Glutamatergic neuron (in vitro differentiated cells): Measurements from ENCODE around the gene KIR2DL4. TPM values are rescaled to one million over a fixed set of nuclear protein-coding genes. Genes with fewer than 3 reads are reported as not detected.
"Not testable (repeated sequence)": the region's sequence is repeated elsewhere in the genome, so short reads cannot be mapped to it uniquely, and the experiment has no call there.

Experiments used
- DNase-seq: peaks from one replicate; pipeline ENCODE4 v3.0.0; 2022
- H3K27ac Mint-ChIP-seq: one replicate; pipeline ENCODE4 v1.8.0; 2020; ENCODE audit warnings: mild to moderate bottlenecking, mixed read lengths, inconsistent platforms; ENCODE audit not compliant: unreplicated experiment
- H3K27me3 Mint-ChIP-seq: one replicate; pipeline ENCODE4 v1.8.0; 2020; ENCODE audit warnings: mild to moderate bottlenecking, moderate library complexity, mixed read lengths, inconsistent platforms; ENCODE audit not compliant: unreplicated experiment
- H3K36me3 Mint-ChIP-seq: one replicate; pipeline ENCODE4 v1.8.0; 2020; ENCODE audit warnings: mild to moderate bottlenecking, mixed read lengths, inconsistent platforms; ENCODE audit not compliant: unreplicated experiment
- H3K4me1 Mint-ChIP-seq: one replicate; pipeline ENCODE4 v1.8.0; 2020; ENCODE audit warnings: mild to moderate bottlenecking, low read depth, mixed read lengths, inconsistent platforms; ENCODE audit not compliant: unreplicated experiment
- H3K4me3 Mint-ChIP-seq: one replicate; pipeline ENCODE4 v1.8.0; 2020; ENCODE audit warnings: mild to moderate bottlenecking, mixed read lengths, inconsistent platforms; ENCODE audit not compliant: unreplicated experiment
- H3K9me3 Mint-ChIP-seq: one replicate; pipeline ENCODE4 v1.8.0; 2020; ENCODE audit warnings: mild to moderate bottlenecking, moderate library complexity, mixed read lengths, inconsistent platforms; ENCODE audit not compliant: unreplicated experiment
- CTCF ChIP-seq: fragments of 200-600 bp; sonication (generic); IDR thresholded peaks from one replicate; pipeline ENCODE4 v1.5.0; 2021; ENCODE audit not compliant: partially characterized antibody, unreplicated experiment
- total RNA-seq: library from RNA; stranded (reverse); fragmentation: NEBNext Ultra II Directional; extraction: Animal tissue kit (Norgen Biotek cat#: 25700); gene quantifications from one replicate; pipeline ENCODE4 v1.2.1, GENCODE V29; 2021; ENCODE audit not compliant: unreplicated experiment

Gene KIR2DL4
- total RNA-seq, 1 donor from 2014 or later, result not detected

- DNase-seq, H3K4me3 Mint-ChIP-seq, H3K4me1 Mint-ChIP-seq, H3K27me3 Mint-ChIP-seq, H3K27ac Mint-ChIP-seq: not testable (repeated sequence)
- H3K36me3 Mint-ChIP-seq, result peaks cover 14% of the 10 kb centered on the region
- H3K9me3 Mint-ChIP-seq, result peaks cover 11% of the 10 kb centered on the region
Observed at GRCh38 chr19:54775830-54776229, 27.6 kb upstream of the KIR2DL4 start.

- H3K27ac Mint-ChIP-seq, H3K4me3 Mint-ChIP-seq, H3K27me3 Mint-ChIP-seq, DNase-seq, H3K4me1 Mint-ChIP-seq, H3K36me3 Mint-ChIP-seq: not testable (repeated sequence)
- H3K9me3 Mint-ChIP-seq, result peaks cover 13% of the 10 kb centered on the region
Observed at GRCh38 chr19:54777851-54778250, 25.6 kb upstream of the KIR2DL4 start.

- not testable (repeated sequence) for H3K27ac Mint-ChIP-seq, DNase-seq, H3K4me3 Mint-ChIP-seq, H3K27me3 Mint-ChIP-seq, H3K36me3 Mint-ChIP-seq, H3K4me1 Mint-ChIP-seq
- H3K9me3 Mint-ChIP-seq, result peaks cover 14% of the 10 kb centered on the region
Observed at GRCh38 chr19:54778896-54779295, 24.5 kb upstream of the KIR2DL4 start.

- H3K36me3 Mint-ChIP-seq, H3K27ac Mint-ChIP-seq, H3K27me3 Mint-ChIP-seq, H3K4me3 Mint-ChIP-seq, DNase-seq, H3K4me1 Mint-ChIP-seq: not testable (repeated sequence)
- H3K9me3 Mint-ChIP-seq, result peaks cover 15% of the 10 kb centered on the region
Observed at GRCh38 chr19:54782916-54783315, 20.5 kb upstream of the KIR2DL4 start.

GRCh38 chr19:54786091-54786723, 17.2 kb upstream of the KIR2DL4 start:
- not testable (repeated sequence) for H3K4me3 Mint-ChIP-seq, H3K27me3 Mint-ChIP-seq, H3K4me1 Mint-ChIP-seq, DNase-seq, H3K27ac Mint-ChIP-seq
- Mint-ChIP-seq H3K9me3 (peaks cover 15% of the 10 kb centered on the region), H3K36me3 (peaks cover 10% of the 10 kb centered on the region)

GRCh38 chr19:54788154-54788553, 15.3 kb upstream of the KIR2DL4 start:
- H3K4me1 Mint-ChIP-seq, H3K27me3 Mint-ChIP-seq, DNase-seq, H3K4me3 Mint-ChIP-seq, H3K27ac Mint-ChIP-seq: not testable (repeated sequence)
- peaks cover 10% of the 10 kb centered on the region for H3K36me3 Mint-ChIP-seq
- peaks cover 18% of the 10 kb centered on the region for H3K9me3 Mint-ChIP-seq

- H3K9me3 Mint-ChIP-seq, result peaks cover 19% of the 10 kb centered on the region
- H3K4me1 Mint-ChIP-seq, result no peaks in the 10 kb centered on the region
- H3K36me3 Mint-ChIP-seq, result peaks cover 9% of the 10 kb centered on the region
- DNase-seq, result no peak
- peaks cover 2% of the 10 kb centered on the region for H3K27me3 Mint-ChIP-seq
- H3K4me3 Mint-ChIP-seq, result no peak overlapping the region
- no peak for TF ChIP-seq CTCF
- H3K27ac Mint-ChIP-seq, result no peak overlapping the region
Observed at GRCh38 chr19:54790711-54791110, 12.7 kb upstream of the KIR2DL4 start.

- no peak overlapping the region for H3K27ac Mint-ChIP-seq
- H3K9me3 Mint-ChIP-seq, result peaks cover 16% of the 10 kb centered on the region
- H3K36me3 Mint-ChIP-seq, result peaks cover 5% of the 10 kb centered on the region
- H3K27me3 Mint-ChIP-seq, result no peaks in the 10 kb centered on the region
- H3K4me1 Mint-ChIP-seq, result no peaks in the 10 kb centered on the region
- no peak for DNase-seq
- no peak overlapping the region for H3K4me3 Mint-ChIP-seq
- no peak for TF ChIP-seq CTCF
Observed at GRCh38 chr19:54791476-54791875, 11.9 kb upstream of the KIR2DL4 start.
